ENCODE data around the gene FGD5. TPM values are rescaled to one million over a fixed set of nuclear protein-coding genes. Genes with fewer than 3 reads are reported as not detected.

The FGD5 gene
- total RNA-seq, 1 donor: 0.18 TPM

GRCh38 chr3:14773691-14774128 is 45.1 kb upstream of the FGD5 start:
- no peak overlapping the region for H3K4me3 ChIP-seq (ENCODE audit: low read depth, low read length)
- DNase-seq (ENCODE audit: low read depth): no peak
- no peak for TF ChIP-seq CTCF (IDR thresholded peaks at IDR 0.05; ENCODE audit: insufficient read depth, low read length)

GRCh38 chr3:14774431-14774830 is 44.3 kb upstream of the FGD5 start:
- H3K4me3 ChIP-seq (ENCODE audit: low read depth, low read length): no peak overlapping the region
- no peak for DNase-seq (ENCODE audit: low read depth)
- no peak for TF ChIP-seq CTCF (IDR thresholded peaks at IDR 0.05; ENCODE audit: insufficient read depth, low read length)

- TF ChIP-seq CTCF (IDR thresholded peaks at IDR 0.05; ENCODE audit: insufficient read depth, low read length): no peak
- DNase-seq (ENCODE audit: low read depth): no peak
- no peak overlapping the region for H3K4me3 ChIP-seq (ENCODE audit: low read depth, low read length)
These were observed 43.8 kb upstream of the FGD5 start for GRCh38 chr3:14775011-14775410.

GRCh38 chr3:14775563-14775962 is 43.2 kb upstream of the FGD5 start:
- no peak for TF ChIP-seq CTCF (IDR thresholded peaks at IDR 0.05; ENCODE audit: insufficient read depth, low read length)
- no peak overlapping the region for H3K4me3 ChIP-seq (ENCODE audit: low read depth, low read length)
- DNase-seq (ENCODE audit: low read depth): no peak

GRCh38 chr3:14779069-14779685 is 39.6 kb upstream of the FGD5 start:
- no peak overlapping the region for H3K4me3 ChIP-seq (ENCODE audit: low read depth, low read length)
- no peak for TF ChIP-seq CTCF (IDR thresholded peaks at IDR 0.05; ENCODE audit: insufficient read depth, low read length)
- no peak for DNase-seq (ENCODE audit: low read depth)

GRCh38 chr3:14780927-14781507 is 37.7 kb upstream of the FGD5 start:
- peak; percentile 55 for DNase-seq (ENCODE audit: low read depth)
- TF ChIP-seq CTCF (IDR thresholded peaks at IDR 0.05; ENCODE audit: insufficient read depth, low read length): peak; percentile 69
- no peak overlapping the region for H3K4me3 ChIP-seq (ENCODE audit: low read depth, low read length)

Data from fibroblast of the aortic adventitia (primary cell).